HG02852 (cell line): ENCODE results near the gene KRTAP10-6.
"Not testable (repeated sequence)": the region's sequence is repeated elsewhere in the genome, so short reads cannot be mapped to it uniquely, and the experiment has no call there.

ENCODE experiments used
- ATAC-seq: cut with Tn5 transposase; IDR thresholded peaks from one replicate; pipeline ENCODE4 v1.9.1; 2021; ENCODE audit warnings: mild to moderate bottlenecking, moderate library complexity; ENCODE audit not compliant: unreplicated experiment

Gene KRTAP10-6

DNA sequence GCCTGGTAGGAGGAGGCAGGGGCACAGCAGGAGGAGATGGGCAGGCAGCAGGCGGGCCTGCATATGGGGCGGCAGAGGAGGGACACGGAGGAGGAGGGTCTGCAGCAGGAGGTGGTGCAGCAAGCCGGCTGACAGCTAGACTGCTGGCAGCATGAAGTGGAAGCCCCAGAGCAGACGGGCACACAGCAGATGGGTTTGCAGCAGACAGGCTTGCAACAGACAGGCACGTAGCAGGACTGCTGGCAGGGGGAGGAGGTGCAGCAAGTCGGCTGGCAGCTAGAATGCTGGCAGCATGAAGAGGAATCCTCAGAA is 12.5 kb downstream of the KRTAP10-6 start:
- no peak for ATAC-seq

DNA sequence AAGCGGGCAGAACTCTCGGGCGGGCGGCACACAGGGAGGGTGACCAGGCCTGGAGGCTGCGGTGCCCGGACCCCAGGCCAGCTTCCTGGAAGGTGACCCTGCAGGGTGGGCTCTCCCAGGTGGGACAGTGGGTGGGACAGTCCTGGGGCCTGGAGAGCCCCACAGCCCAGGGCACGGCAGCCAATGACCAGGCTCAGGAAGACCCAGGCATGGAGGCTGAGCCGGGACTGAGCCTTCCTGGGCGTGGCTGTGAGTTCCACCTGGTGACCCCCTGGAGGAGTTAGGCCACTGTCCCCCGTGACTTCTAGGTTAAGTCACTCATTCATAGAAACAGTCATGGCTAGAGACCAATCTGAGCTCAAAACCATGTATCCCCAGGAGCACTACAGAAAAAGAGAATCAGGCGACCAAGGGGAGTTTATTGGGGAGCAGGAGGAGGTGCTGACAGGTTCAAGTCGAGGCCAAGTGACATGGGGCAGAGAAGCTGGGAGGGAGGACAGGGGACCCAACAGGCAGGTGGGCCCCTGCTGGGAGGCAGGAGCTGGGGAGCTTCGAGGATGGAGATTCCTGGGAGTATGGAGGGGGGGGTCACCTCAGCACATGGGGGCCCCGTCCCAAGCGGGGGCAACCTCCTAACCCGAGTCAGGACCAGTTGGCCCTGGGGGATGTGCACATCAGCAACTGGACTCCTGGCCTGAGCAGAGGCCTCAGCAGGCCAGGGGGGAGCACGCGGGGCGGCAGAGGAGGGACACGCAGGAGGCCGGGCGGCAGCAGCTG is 13.1 kb downstream of the KRTAP10-6 start:
- ATAC-seq, result no peak

DNA sequence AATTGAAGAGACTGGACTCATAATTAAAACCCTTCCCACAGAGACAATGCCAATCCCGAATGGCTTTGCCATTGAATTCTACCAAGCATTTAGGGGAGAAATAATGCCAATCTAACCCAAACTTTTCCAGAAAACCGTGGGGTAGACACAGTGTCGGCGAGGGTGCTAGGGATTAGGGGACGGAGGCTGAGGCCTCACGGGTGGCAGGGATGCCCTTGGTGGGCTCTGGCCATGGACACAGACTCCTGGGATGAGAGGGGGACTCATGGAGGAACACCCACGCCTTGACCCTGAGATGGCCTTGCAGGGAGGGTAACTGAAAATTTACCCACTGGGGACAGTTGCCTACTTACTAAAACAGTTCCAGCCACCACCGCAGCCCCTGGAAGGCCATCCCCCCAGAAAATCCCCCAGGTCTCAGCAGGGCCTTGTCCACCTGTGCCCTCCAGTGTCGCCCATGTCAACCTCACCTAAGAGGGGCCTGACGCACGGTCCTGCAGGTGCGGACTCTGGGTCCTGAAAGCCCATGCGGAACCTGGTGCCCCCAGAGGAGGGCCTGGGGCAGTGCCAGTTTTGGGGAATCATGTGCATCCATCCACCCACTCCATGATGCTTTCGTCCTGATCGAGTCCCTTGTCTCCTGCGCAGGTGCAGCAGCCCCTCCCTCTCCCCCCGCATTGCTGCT is 13.8 kb downstream of the KRTAP10-6 start:
- ATAC-seq, result no peak

DNA sequence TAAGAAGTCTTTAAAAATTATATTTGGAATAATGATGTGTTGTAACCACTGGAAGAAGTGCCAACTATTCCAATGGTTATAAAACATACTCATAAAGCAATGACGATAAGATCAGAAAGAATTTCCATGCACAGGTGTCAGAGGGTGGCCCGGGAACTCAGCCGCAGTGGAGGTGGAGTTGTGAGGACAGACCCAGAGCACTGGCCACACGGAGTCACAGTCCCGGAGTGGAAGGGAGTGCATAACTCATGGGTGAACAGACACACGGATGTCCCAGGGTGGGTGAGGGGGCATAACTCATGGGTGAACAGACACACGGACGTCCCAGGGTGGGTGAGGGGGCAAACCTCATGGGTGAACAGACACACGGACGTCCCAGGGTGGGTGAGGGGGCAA is 16.3 kb downstream of the KRTAP10-6 start:
- ATAC-seq, result no peak

DNA sequence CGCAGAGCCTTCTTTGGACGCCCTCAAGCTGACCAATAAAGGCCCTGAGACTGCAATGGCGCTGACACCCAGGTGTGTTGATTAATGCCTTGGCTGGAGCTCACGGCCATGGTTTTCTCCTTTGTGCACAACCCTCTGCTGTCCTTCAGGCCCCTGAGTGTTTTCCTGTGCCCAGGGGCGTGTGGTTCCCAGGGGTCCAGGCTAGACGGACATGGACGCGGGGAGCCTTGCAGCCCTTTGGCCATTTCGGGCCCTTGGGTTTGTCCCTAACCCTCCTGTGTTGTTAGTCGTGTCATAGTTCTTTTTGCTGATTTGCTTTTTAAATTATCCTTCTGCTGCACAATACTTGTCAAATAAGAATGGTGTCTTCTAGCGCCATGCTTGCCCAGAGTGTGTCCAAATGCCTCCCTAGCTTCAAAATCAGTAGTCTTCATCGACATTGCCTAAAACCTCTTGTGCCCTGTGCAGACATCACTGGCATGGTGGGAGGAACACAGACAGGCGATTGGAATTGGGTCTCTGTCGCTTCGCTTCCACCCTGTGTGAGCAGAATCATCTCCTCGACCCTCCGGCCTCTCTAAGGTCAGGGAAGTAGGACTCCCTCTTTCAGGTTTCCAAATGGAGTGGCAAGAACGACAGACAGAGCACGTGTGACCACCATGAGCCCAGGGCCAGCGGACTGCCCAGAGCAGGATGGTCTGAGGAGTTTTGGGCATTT is 16.8 kb downstream of the KRTAP10-6 start:
- ATAC-seq, result no peak

DNA sequence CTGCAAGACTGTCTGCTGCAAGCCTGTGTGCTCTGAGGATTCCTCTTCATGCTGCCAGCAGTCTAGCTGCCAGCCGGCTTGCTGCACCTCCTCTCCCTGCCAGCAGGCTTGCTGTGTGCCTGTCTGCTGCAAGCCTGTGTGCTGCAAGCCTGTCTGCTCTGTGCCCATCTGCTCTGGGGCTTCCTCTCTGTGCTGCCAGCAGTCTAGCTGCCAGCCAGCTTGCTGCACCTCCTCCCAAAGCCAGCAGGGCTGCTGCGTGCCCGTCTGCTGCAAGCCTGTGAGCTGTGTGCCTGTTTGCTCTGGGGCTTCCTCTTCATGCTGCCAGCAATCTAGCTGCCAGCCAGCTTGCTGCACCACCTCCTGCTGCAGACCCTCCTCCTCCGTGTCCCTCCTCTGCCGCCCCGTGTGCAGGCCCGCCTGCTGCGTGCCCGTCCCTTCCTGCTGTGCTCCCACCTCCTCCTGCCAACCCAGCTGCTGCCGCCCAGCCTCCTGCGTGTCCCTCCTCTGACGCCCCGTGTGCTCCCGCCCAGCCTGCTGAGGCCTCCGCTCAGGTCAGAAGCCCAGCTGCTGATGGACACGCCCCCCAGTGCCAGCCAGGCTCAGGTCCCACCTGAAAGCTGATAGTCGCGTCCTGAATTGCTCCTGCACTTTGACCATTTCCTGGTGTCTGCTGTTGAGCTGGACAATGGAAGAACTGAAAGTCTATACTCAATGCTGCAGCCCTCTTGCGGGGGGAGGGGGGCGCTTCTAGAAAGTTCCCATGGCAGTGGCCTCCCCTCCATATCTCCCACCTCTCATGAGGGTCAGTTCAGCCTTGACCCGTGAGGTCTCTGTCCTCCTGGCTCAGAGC is 17.6 kb downstream of the KRTAP10-6 start:
- no peak for ATAC-seq

DNA sequence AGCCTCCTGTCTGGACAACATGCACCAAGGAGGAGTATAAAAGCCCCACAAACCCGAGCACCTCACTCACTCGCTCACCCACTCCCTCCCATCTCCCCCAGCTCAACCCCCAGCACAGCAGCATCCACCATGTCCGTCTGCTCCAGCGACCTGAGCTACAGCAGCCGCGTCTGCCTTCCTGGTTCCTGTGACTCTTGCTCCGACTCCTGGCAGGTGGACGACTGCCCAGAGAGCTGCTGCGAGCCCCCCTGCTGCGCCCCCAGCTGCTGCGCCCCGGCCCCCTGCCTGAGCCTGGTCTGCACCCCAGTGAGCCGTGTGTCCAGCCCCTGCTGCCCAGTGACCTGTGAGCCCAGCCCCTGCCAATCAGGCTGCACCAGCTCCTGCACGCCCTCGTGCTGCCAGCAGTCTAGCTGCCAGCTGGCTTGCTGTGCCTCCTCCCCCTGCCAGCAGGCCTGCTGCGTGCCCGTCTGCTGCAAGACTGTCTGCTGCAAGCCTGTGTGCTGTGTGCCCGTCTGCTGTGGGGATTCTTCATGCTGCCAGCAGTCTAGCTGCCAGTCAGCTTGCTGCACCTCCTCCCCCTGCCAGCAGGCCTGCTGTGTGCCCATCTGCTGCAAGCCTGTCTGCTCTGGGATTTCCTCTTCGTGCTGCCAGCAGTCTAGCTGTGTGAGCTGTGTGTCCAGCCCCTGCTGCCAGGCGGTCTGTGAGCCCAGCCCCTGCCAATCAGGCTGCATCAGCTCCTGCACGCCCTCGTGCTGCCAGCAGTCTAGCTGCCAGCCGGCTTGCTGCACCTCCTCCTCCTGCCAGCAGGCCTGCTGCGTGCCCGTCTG is 18.5 kb downstream of the KRTAP10-6 start, which contains the start of gene KRTAP10-4:
Gene KRTAP10-4, plus strand, starts transcription at position 100 of the 827 bp plus-strand sequence. Its CDS starts 30 bp downstream, at position 130.
- not testable (repeated sequence) for ATAC-seq

DNA sequence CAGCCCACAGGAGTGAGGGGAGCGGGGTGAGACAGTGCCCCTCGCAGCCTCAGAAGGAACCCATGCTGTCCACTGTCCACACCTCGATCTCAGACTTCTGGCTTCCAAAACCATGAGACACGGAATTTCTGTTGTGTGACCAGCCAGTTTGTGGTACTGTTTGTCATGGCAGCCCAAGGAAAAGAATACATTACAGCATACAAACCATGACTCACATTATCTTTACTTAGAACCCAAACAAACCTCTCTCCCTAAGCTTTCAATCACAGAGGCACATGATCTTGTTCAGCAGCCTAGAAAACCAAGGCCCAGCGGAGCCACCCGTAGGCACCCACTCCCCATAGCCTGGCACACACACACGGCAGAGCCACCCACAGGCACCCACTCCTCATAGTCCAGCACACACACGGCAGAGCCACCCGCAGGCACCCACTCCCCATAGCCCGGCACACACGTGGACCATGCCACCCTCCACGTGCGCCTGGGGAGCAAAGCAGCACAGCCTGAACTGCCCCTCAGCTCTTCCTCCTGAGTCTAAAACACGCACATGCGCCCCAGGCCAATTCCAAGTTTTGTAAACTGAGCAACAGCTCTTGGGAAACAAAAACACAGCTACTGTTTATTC is 19.2 kb downstream of the KRTAP10-6 start:
- ATAC-seq, result no peak

DNA sequence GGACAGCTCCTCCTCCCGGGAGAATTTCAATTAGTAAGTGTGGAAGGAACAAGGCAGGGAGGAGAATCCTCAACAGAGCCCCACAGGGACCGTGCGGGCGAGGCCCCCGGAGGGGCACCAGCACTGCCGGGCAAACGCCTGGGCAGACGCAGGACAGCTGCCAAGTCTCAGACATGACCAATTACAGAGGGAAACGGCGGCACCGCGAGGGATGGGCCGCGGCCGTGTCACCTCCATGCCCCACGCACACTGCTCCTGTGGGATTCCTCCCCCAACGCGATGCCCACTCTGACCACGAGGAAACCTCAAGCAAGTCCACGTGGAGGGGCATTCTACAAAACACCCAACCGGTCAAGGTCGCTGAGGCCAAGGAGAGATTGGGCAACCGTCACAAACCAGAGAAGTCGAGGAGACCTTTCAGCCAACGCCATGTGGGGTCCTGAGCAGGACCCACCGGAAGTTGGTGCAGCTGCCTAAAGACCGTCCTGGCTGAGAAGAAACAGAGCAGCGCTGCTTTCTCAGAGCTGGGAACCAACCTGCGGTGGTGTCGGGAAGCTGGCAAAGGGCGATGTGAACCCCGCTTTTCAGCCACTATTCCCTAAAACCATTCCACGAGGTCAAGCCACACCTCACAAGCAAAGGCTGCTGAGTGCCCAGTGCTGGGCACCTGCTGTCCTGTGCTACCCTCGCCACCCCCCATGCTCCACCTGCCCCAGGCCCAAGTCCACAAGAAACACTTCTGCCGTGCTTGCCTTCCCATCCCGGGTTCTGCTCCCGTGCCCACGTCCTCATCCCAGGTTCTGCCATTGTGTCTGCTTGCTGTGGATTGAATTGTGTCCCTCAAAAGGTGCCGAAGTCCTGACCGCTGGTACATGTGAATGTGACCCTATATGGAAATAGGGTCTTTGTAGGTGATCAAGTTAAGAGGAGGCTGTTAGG is 20.2 kb downstream of the KRTAP10-6 start:
- no peak for ATAC-seq

DNA sequence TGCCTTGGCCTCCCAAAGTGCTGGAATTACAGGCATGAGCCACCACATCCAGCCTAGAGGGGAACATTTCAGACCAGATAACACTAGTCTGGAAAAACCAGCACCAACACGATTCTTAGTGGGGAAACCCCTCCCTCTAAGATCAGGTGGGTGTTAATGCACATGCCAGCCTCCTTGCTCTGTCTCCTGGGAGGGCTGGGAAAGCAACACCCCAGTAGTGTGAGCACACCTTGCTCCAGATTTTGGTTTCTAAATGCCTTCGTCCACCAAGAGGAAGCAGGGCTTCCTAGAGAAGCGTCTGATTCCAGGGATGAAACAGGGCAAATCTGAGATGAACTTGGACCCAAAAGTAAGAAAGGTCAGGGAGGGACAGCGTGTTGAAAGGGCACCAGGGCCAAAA is 21.0 kb downstream of the KRTAP10-6 start:
- no peak for ATAC-seq

DNA sequence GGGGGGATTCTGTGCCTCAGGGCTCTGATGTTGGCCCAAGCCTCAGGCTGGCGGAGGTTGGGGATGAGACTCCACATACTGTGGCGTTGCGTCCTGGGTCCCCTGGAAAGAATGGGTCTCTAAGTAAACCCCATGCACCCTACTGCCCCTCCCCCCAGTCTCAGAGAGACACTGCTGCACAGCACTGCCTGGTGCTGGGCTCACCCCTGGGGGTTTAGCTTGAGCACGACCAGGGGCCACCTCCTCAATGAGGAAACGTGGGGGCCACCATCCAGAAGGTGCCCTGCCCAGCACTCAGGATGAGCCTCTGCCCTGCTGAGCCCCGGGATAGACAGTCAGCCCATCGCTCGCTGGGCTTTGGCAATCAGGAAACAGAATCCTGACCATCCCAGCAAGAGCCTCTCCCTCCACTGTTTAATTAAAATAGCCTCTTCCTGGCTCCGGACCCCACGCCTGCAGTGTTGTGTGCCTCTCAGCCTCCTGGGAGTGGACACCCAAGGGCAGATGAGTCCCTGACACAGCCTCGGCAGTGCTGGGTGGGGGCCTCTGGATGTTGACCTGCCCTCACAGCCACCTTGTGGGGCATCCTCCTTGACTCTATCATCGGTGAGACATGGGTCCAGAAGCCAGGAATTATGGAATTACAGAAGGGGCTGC is 22.3 kb downstream of the KRTAP10-6 start:
- ATAC-seq, result no peak

DNA sequence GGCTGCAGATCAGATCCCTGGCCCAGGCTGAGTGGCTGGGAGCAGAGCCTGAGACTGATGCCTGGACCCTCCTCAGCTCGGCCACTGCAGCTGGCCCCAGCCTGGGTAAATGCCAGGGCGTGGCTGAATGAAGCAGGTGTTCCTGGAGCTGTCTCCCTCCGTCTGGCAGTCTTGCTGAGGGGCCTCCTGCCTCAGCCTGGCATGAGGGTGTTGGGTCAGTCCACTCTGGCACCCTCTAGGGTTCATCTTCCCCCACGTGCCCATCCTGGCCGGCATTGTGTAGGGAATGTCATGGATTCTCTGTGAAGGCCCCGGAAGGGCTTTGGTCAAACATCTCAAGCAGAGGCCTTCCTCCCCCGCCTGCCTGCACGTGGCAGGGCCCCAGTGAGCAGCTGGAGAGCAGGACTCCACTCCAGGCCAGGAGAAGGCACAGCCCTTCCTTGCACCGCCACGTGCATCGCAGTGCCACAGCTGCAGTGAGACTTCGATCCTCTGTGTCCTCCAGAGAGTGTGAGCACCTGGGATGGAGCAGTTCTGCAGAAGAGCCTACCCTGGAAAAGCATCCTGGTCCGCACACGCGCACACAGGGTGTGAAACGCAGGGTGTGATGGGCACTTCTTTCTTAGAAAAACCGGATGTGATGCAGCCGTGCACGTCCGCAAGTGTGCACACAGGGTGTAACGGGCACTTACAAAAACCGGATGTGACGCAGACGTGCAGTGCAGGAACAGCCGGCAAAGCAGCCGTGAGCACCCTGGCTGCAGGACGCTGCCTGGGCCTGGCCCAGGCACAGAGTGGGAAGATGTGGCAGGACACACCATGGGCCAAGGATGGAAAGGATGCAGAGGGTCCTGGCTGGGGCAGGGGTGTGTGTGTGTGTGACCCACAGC is 23.4 kb downstream of the KRTAP10-6 start:
- no peak for ATAC-seq

DNA sequence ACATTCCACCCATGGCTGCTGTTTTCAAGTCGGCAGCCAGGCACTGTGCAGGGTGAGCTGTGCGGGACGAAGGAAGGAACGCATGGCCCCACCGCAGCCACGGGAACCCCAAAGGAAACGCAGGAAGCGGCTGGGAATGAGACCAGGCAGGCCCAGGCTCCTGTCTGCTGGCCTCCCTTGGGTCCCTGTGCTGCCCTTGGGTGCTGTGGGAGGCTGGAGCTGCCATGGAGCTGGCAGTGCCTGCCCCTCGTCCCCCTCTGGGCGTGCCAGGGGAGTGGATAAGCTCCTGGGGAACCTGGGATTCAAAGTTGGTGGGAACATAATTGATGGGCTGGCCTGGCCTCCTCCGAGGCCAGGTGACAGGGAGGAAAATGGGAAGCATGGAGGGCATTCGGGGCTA is 24.0 kb downstream of the KRTAP10-6 start:
- no peak for ATAC-seq

DNA sequence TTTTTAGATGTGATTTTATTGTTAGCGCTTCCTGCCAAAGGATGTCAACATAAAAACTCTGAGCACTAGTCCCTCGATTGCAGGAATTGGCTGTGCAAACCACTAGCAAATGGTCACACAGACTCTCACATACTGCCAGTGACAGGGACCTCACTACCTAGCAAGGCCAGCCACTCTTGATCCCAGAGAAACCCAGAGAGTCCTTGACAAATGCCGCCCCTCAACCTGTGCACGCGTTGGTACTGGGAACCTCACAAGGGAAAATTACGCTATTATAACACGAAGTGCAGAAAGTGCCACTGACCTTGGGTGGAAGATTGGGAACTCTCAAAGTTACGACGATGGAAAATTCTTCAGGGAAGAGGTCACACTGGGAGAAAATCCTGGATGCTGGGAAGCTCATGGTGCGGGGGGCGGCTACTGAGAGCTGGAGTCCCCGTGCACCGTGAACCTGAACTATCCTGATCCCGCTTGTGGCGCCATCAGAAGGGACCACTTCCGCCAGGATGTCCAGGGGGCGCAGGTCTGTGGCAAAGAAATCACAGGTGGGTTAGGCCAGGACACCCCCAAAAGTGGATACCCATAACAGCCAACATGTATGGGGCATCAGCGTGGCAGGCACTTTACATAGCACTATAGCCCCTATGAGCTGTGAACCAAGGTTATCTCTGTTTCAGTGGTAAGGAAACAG is 24.7 kb downstream of the KRTAP10-6 start:
- ATAC-seq, result no peak

DNA sequence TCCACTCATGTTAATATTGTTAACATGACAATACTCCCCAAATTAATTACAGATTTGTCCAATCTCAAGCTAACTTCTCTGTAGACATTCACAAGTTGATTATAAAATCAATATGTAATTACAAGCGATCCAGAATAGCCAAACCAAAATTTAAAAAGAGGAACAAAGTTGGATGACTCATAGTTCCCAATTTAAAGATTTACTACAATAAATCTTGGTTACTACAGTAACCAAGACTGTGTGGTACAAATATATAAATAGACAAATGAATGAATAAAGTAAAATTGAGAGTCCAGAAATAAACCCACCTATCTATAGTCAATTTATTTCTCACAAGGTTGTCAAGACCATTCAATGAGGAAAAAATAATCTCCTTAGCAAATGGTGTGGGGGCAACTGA is 25.9 kb downstream of the KRTAP10-6 start:
- ATAC-seq, result no peak

DNA sequence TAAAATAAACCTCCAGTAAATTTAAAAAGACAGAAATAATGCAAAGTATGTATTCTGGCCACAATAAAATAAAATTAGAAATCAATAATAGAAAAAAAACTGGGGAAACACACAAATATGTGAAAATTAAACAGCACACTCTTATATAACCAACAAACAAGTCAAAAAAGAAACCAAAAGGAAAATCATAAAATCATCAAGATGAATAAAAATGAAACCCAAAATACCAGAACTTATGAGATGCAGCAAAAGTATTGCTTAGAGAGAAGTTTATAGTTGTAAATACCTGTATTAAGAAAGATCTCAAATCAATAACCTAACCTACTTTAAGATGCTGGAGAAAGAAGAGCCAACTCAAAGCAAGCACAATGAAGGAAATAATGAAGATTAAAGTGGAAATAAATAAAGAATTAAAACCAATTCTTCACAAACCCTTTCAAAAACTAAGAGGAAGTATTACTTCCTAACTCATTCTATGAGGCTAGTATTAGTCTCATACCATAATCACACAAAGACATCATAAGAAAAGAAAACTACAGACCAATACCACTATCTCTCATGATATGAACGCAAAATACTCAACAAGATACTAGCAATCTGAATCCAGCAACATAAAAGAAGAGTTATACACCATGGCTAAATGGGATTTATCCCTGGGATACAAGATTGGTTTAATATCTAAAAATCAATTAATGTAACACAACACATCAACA is 27.3 kb downstream of the KRTAP10-6 start:
- no peak for ATAC-seq
